MCF 10A (cell line): ENCODE measurements around the gene XIST. TPM values are rescaled to one million over a fixed set of nuclear protein-coding genes. Genes with fewer than 3 reads are reported as not detected.
"Not testable (repeated sequence)": the region's sequence is repeated elsewhere in the genome, so short reads cannot be mapped to it uniquely, and the experiment has no call there.

Source experiments
- BruUV-seq: library from RNA; stranded (reverse); fragments of 400-500 nt; replicated peaks from 2 replicates; lab custom pipeline; 2021; lab: Mats Ljungman, UMichigan
- CTCF ChIA-PET: fragments of 300-600 bp; sonication (Branson Sonifier 250); formaldehyde crosslinking; extraction: SDS; loops from one replicate; lab custom pipeline; 2021; ENCODE audit warnings: antibody characterized with exemption, inconsistent platforms; lab: Yijun Ruan, JAX
- POLR2A ChIA-PET: fragments of 300-600, 350-650 bp; sonication (Branson Sonifier 250); formaldehyde crosslinking; extraction: SDS; loops from one replicate; lab custom pipeline; 2020; ENCODE audit warnings: antibody characterized with exemption, inconsistent platforms; lab: Yijun Ruan, JAX
- DNase-seq: peaks from one replicate; pipeline ENCODE4 v3.0.0-alpha.2; 2018; ENCODE audit not compliant: unreplicated experiment
- H3K27ac Mint-ChIP-seq: one replicate; pipeline ENCODE4 v1.8.0; 2022; ENCODE audit warnings: mild to moderate bottlenecking, low read depth, mixed read lengths; ENCODE audit not compliant: unreplicated experiment
- H3K27me3 Mint-ChIP-seq: one replicate; pipeline ENCODE4 v1.8.0; 2022; ENCODE audit warnings: mixed read lengths; ENCODE audit not compliant: insufficient read depth, unreplicated experiment
- H3K36me3 Mint-ChIP-seq: one replicate; pipeline ENCODE4 v1.8.0; 2022; ENCODE audit warnings: mild to moderate bottlenecking, moderate library complexity, mixed read lengths; ENCODE audit not compliant: insufficient read depth, unreplicated experiment
- H3K4me1 Mint-ChIP-seq: one replicate; pipeline ENCODE4 v1.8.0; 2022; ENCODE audit warnings: mixed read lengths; ENCODE audit not compliant: insufficient read depth, unreplicated experiment
- H3K4me3 Mint-ChIP-seq: one replicate; pipeline ENCODE4 v1.8.0; 2022; ENCODE audit warnings: mild to moderate bottlenecking, moderate library complexity, mixed read lengths; ENCODE audit not compliant: unreplicated experiment
- H3K9me3 Mint-ChIP-seq: one replicate; pipeline ENCODE4 v1.8.0; 2022; ENCODE audit warnings: mixed read lengths; ENCODE audit not compliant: unreplicated experiment
- intact Hi-C: fragments of 100-400 bp; cut with micrococcal nuclease; formaldehyde crosslinking; loops from 2 replicates; pipeline ENCODE4 v1.14.1; 2022
- total RNA-seq: library from RNA; stranded (reverse); gene quantifications from 2 replicates; pipeline ENCODE4 v1.2.3, GENCODE V29; 2022
- TF ChIP-seq, protein P1 (sequence below): fragments of 200-600 bp; IDR thresholded peaks from one replicate; pipeline ENCODE4 v1.8.0; 2022; ENCODE audit warnings: antibody characterized with exemption, mild to moderate bottlenecking; ENCODE audit not compliant: unreplicated experiment

The XIST gene
- total RNA-seq, 1 experiment from 2014 or later: 310 TPM

DNA sequence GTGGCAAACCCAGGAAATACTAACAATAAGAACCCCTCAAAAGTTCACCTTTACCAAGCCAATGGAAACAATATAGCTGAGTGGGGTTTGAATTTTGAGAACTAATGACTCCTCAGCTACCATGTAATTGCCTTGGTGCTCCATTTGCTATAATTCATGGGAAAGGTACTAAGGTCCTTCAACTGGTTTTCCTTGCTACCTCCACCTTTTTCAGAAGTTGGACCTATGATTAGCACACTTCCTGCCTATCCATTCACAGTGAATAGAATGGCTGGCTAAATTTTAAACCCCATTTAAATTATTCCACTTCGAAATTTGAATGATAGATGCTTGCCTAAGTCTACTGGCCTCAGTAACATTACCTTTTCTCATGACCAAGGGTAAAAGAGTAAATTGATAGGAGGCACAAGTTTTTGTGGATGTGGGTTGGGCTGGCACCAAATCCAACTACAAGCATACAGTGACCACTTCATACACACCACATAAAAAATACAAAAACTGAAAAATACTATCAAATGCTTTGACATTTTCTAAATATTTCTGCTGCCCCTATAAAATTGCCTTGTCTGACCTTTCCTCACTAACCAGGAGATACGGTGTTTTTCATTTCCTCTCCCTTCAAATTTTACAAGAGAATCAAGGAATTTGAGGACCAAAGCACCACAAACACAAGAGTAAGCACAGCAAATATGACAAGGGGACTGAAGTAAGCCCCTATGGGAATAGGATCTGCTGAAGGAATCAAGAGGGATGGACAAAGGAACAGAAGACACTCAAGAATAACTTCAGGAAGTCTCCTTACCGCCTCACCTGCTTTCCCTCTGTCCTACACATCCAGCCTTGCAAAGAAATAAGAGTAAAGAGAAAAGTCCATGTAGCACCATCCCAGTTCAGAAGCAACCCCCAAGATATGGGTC lies 34.1 kb downstream of the XIST start:
- Mint-ChIP-seq H3K9me3 (no peaks in the 10 kb centered on the region), H3K27ac (no peak overlapping the region), H3K4me3 (no peak overlapping the region), H3K36me3 (peaks cover 39% of the 10 kb centered on the region), H3K27me3 (no peaks in the 10 kb centered on the region), H3K4me1 (no peaks in the 10 kb centered on the region)
- intact Hi-C loops: no loop called here
- TF ChIP-seq, protein P1, sequence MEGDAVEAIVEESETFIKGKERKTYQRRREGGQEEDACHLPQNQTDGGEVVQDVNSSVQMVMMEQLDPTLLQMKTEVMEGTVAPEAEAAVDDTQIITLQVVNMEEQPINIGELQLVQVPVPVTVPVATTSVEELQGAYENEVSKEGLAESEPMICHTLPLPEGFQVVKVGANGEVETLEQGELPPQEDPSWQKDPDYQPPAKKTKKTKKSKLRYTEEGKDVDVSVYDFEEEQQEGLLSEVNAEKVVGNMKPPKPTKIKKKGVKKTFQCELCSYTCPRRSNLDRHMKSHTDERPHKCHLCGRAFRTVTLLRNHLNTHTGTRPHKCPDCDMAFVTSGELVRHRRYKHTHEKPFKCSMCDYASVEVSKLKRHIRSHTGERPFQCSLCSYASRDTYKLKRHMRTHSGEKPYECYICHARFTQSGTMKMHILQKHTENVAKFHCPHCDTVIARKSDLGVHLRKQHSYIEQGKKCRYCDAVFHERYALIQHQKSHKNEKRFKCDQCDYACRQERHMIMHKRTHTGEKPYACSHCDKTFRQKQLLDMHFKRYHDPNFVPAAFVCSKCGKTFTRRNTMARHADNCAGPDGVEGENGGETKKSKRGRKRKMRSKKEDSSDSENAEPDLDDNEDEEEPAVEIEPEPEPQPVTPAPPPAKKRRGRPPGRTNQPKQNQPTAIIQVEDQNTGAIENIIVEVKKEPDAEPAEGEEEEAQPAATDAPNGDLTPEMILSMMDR: no peak
- CTCF ChIA-PET: no interaction called here
- POLR2A ChIA-PET: no interaction called here
- DNase-seq: no peak
- no TSS peak for BruUV-seq

DNA sequence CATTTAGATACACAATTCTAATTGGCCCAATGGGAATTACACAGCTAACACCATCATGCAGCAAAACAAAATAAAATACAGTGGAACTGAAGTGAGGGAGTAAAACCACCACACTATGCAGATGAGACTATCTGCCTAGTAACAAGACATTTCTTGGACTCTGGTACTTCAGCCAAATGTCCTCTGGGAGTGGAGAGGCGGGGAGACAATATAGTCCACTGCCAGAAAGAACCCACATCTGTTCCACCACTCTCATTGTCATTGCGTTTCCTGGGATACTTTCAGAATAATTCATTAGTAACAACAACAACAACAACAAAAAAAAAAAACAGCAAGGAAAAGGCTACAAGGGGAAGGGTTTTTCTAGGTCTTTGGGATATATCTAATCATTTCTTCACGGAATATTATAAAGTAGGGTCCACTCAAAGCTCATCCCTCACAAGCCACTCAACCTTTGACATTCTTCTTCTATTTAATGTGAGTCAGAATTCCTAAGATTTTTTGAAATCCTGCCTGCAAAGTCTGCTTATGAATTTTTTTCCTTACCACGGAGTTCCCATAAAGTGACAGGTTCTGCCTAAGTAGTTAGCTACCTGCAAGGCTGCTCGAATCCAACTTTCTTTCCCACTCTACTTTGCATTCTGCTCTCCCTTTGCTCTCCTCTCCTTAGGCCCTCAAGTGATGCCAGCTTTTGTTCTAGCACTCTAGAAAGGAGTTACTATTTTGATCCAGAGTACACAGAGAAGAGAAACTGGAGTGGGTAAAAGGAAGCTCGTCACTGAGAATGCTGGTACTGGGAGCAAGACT lies 34.9 kb downstream of the XIST start:
- ChIA-PET CTCF (no interaction called here), POLR2A (interaction anchor here (0.6 kb wide), 1 partner anchor 11 kb away, joined by 3 read pairs; no protein-coding TSS in a partner anchor)
- no peaks in the 10 kb centered on the region for H3K27me3 Mint-ChIP-seq
- H3K4me3 Mint-ChIP-seq: no peak overlapping the region
- DNase-seq: no peak
- intact Hi-C loops: no loop called here
- no peaks in the 10 kb centered on the region for H3K4me1 Mint-ChIP-seq
- no TSS peak for BruUV-seq
- TF ChIP-seq, protein P1: no peak
- no peak overlapping the region for H3K27ac Mint-ChIP-seq
- H3K36me3 Mint-ChIP-seq: peaks cover 31% of the 10 kb centered on the region
- no peaks in the 10 kb centered on the region for H3K9me3 Mint-ChIP-seq

DNA sequence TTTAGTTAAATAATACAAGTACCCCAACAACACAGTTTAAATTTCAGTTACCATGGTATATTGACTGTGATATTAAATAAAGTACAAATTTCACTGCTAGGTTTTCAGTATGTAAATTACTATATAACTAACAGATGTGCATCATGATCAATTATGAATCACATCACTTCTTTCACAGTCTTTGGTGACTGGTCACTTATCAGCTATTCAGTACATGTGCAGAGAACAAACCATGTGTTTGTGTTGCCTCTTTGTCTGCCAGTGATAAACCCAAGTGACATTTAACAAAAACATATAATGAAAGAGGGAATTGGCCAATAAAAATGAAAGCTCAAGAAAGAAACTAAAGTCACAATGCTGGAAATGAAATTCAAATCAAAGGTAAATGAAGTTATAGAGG lies 40.3 kb downstream of the XIST start:
- no peak overlapping the region for H3K27ac Mint-ChIP-seq
- H3K4me3 Mint-ChIP-seq: no peak overlapping the region
- TF ChIP-seq, protein P1: no peak
- no peak for DNase-seq
- no peaks in the 10 kb centered on the region for H3K36me3 Mint-ChIP-seq
- intact Hi-C loops: no loop called here
- BruUV-seq: no TSS peak
- POLR2A ChIA-PET: no interaction called here
- peaks cover 17% of the 10 kb centered on the region for H3K27me3 Mint-ChIP-seq
- H3K9me3 Mint-ChIP-seq: peaks cover 8% of the 10 kb centered on the region
- H3K4me1 Mint-ChIP-seq: peaks cover 5% of the 10 kb centered on the region
- CTCF ChIA-PET: no interaction called here

GRCh38 chrX:73804109-73804508 lies 48.4 kb downstream of the XIST start:
- intact Hi-C loops, H3K4me1 Mint-ChIP-seq, DNase-seq, H3K36me3 Mint-ChIP-seq, H3K9me3 Mint-ChIP-seq, POLR2A ChIA-PET, H3K27ac Mint-ChIP-seq, H3K4me3 Mint-ChIP-seq, BruUV-seq: not testable (repeated sequence)
- H3K27me3 Mint-ChIP-seq: peaks cover 15% of the 10 kb centered on the region
- CTCF ChIA-PET: interaction anchor here (0.6 kb wide), 1 partner anchor 29 kb away, joined by 3 read pairs; no protein-coding TSS in a partner anchor
